GM23338 (cell line): ENCODE data around the gene DMD. TPM values are rescaled to one million over a fixed set of nuclear protein-coding genes. Genes with fewer than 3 reads are reported as not detected.

ENCODE experiments used
- ATAC-seq: fragments of 200-7000 bp; cut with Tn5 transposase; 3 replicates; pipeline ENCODE4 v1.9.1; 2020
- DNase-seq: peaks from one replicate; pipeline ENCODE4 v3.0.0-alpha.2; 2015; ENCODE audit warnings: low spot score
- H2AFZ ChIP-seq: fragments of 200-600 bp; sonication (generic); 2 replicates; pipeline ENCODE4 v1.8.0; 2016; ENCODE audit warnings: antibody characterized with exemption, mild to moderate bottlenecking, moderate library complexity
- H3F3A ChIP-seq: fragments of 200-600 bp; sonication (generic); replicated peaks from 2 replicates; pipeline ENCODE4 v1.8.0; 2017; ENCODE audit warnings: antibody characterized with exemption, mixed run types, low read depth
- H3K27ac ChIP-seq: fragments of 200-600 bp; sonication (generic); 2 replicates; pipeline ENCODE4 v1.6.1; 2016; ENCODE audit warnings: low read depth
- H3K27me3 ChIP-seq: fragments of 200-600 bp; sonication (generic); 2 replicates; pipeline ENCODE4 v1.8.0; 2016; ENCODE audit warnings: mild to moderate bottlenecking, mixed run types, moderate library complexity; ENCODE audit not compliant: insufficient read depth
- H3K36me3 ChIP-seq: fragments of 200-600 bp; sonication (generic); 2 replicates; pipeline ENCODE4 v1.8.0; 2016; ENCODE audit warnings: mild to moderate bottlenecking; ENCODE audit not compliant: insufficient read depth
- H3K4me1 ChIP-seq: fragments of 200-600 bp; sonication (generic); 2 replicates; pipeline ENCODE4 v1.8.0; 2016; ENCODE audit warnings: mild to moderate bottlenecking, moderate library complexity; ENCODE audit not compliant: insufficient read depth
- H3K4me2 ChIP-seq: fragments of 200-600 bp; sonication (generic); 2 replicates; pipeline ENCODE4 v1.7.1; 2017; ENCODE audit warnings: mixed run types
- H3K4me3 ChIP-seq: fragments of 200-600 bp; sonication (generic); 2 replicates; pipeline ENCODE4 v1.6.1; 2016; ENCODE audit warnings: mixed run types
- H3K79me2 ChIP-seq: fragments of 200-600 bp; sonication (generic); replicated peaks from 2 replicates; pipeline ENCODE4 v1.8.0; 2017; ENCODE audit warnings: mild to moderate bottlenecking; ENCODE audit not compliant: insufficient read depth
- H3K9me2 ChIP-seq: fragments of 200-600 bp; sonication (generic); 2 replicates; pipeline ENCODE4 v1.8.0; 2017; ENCODE audit not compliant: insufficient read depth
- H4K20me1 ChIP-seq: fragments of 200-600 bp; sonication (generic); replicated peaks from 2 replicates; pipeline ENCODE4 v1.8.0; 2017; ENCODE audit warnings: mild to moderate bottlenecking; ENCODE audit not compliant: insufficient read depth
- H3K27ac Mint-ChIP-seq: 2 replicates; pipeline ENCODE4 v1.8.0; 2020; ENCODE audit warnings: inconsistent platforms, mild to moderate bottlenecking, moderate library complexity, mixed read lengths
- H3K27me3 Mint-ChIP-seq: 3 replicates; pipeline ENCODE4 v1.8.0; 2022; ENCODE audit warnings: low read depth, mild to moderate bottlenecking, moderate library complexity, mixed read lengths, inconsistent platforms; ENCODE audit not compliant: insufficient read depth, poor library complexity
- H3K36me3 Mint-ChIP-seq: 3 replicates; pipeline ENCODE4 v1.8.0; 2021; ENCODE audit warnings: low read depth, mild to moderate bottlenecking, inconsistent platforms, moderate library complexity, mixed read lengths
- H3K4me1 Mint-ChIP-seq: 3 replicates; pipeline ENCODE4 v1.8.0; 2020; ENCODE audit warnings: mild to moderate bottlenecking, inconsistent platforms, mixed read lengths
- H3K4me3 Mint-ChIP-seq: 3 replicates; pipeline ENCODE4 v1.8.0; 2021; ENCODE audit warnings: moderate library complexity, mild to moderate bottlenecking, inconsistent platforms, mixed read lengths
- H3K9me3 Mint-ChIP-seq: 3 replicates; pipeline ENCODE4 v1.8.0; 2020; ENCODE audit warnings: moderate library complexity, mild to moderate bottlenecking, inconsistent platforms, mixed read lengths
- CREB1 ChIP-seq: fragments of 250-450 bp; sonication (Bioruptor Pico); IDR thresholded peaks from 2 replicates; pipeline ENCODE4 v1.5.0; 2020; ENCODE audit warnings: low read depth, mild to moderate bottlenecking, moderate library complexity
- CTCF ChIP-seq, 2 experiments: fragments of 200-600 bp in 1 of 2; sonication (generic) in 1 of 2; conservative IDR thresholded peaks; 2 replicates each; pipeline versions ENCODE4 v1.5.1 to v1.6.1; 2016 to 2017; ENCODE audit warnings: antibody characterized with exemption in 2 of 2, low read depth in 2 of 2, mild to moderate bottlenecking in 2 of 2, moderate library complexity in 1 of 2
- ETS1 ChIP-seq: IDR thresholded peaks from 2 replicates; pipeline ENCODE4 v1.6.1; 2016; ENCODE audit warnings: antibody characterized with exemption
- EZH2 ChIP-seq: fragments of 200-600 bp; sonication (generic); IDR thresholded peaks from one replicate; pipeline ENCODE4 v1.8.0; 2017; ENCODE audit warnings: antibody characterized with exemption, mild to moderate bottlenecking, low read depth; ENCODE audit not compliant: unreplicated experiment
- EZH2phosphoT487 ChIP-seq: fragments of 200-600 bp; sonication (generic); IDR thresholded peaks from one replicate; pipeline ENCODE4 v1.8.1; 2018; ENCODE audit warnings: antibody characterized with exemption; ENCODE audit not compliant: unreplicated experiment
- JUNB ChIP-seq: IDR thresholded peaks from one replicate; pipeline ENCODE4 v1.6.1; 2016; ENCODE audit warnings: antibody characterized with exemption; ENCODE audit not compliant: unreplicated experiment
- POLR2AphosphoS5 ChIP-seq: IDR thresholded peaks from 2 replicates; pipeline ENCODE4 v1.6.1; 2016; ENCODE audit warnings: antibody characterized with exemption, low read depth
- REST ChIP-seq: IDR thresholded peaks from one replicate; pipeline ENCODE4 v1.6.1; 2018; ENCODE audit warnings: antibody characterized with exemption; ENCODE audit not compliant: unreplicated experiment
- STAT1 ChIP-seq: IDR thresholded peaks from one replicate; pipeline ENCODE4 v1.6.1; 2016; ENCODE audit warnings: antibody characterized with exemption; ENCODE audit not compliant: unreplicated experiment
- ZNF114 ChIP-seq: fragments of 250-450 bp; sonication (Bioruptor Pico); IDR thresholded peaks from 2 replicates; pipeline ENCODE4 v1.5.0; 2020; ENCODE audit warnings: mild to moderate bottlenecking, moderate library complexity
- ZNF331 ChIP-seq: fragments of 250-450 bp; sonication (Bioruptor Pico); IDR thresholded peaks from 2 replicates; pipeline ENCODE4 v1.5.0; 2020; ENCODE audit warnings: low read depth, mild to moderate bottlenecking, moderate library complexity
- polyA plus RNA-seq: library from polyadenylated mRNA; unstranded; fragments of >200 nt; fragmentation: Nextera tagmentation; extraction: Ambion mirVana; gene quantifications from 2 replicates; pipeline ENCODE4 v1.2.1, GENCODE V29; 2016
- total RNA-seq: library from RNA; depleted of rRNA; stranded (reverse); fragments of >200 nt; shearing (Covaris generic); gene quantifications from 2 replicates; pipeline ENCODE4 v1.2.3, GENCODE V29; 2014

Gene DMD
- total and polyA plus RNA-seq, 2 experiments from 2014 or later, result 4.5 to 7.6 TPM

- TF ChIP-seq REST, result no peak
- no peak for TF ChIP-seq CREB1 (CRISPR knock-in tag)
- TF ChIP-seq STAT1, result no peak
- no peak for TF ChIP-seq ZNF114 (CRISPR knock-in tag)
- TF ChIP-seq JUNB, result no peak
- no peak for TF ChIP-seq CTCF (conservative IDR thresholded peaks at IDR 0.05; ENCODE audit: low read depth in 2 of 2)
- TF ChIP-seq ETS1, result no peak
- TF ChIP-seq EZH2, result no peak
- TF ChIP-seq ZNF331 (CRISPR knock-in tag), result no peak
- no peak for TF ChIP-seq EZH2phosphoT487
Measured at GRCh38 chrX:31545191-31545590, 1666.2 kb downstream of the DMD start (continued).

GRCh38 chrX:31543634-31544033, 1667.7 kb downstream of the DMD start:
- H3K4me1 ChIP-seq, result no peaks in the 10 kb centered on the region
- no peaks in the 10 kb centered on the region for H3F3A ChIP-seq
- TF ChIP-seq REST (no peak), POLR2AphosphoS5 (no peak)
- ATAC-seq (no peak), DNase-seq (no peak)
- H3K4me3 Mint-ChIP-seq, result no peak overlapping the region
- no peaks in the 10 kb centered on the region for H3K9me3 Mint-ChIP-seq
- no peak overlapping the region for H3K4me3 ChIP-seq
- H3K36me3 Mint-ChIP-seq, result no peaks in the 10 kb centered on the region
- H3K4me2 ChIP-seq, result no peak overlapping the region
- no peaks in the 10 kb centered on the region for H3K36me3 ChIP-seq
- H3K4me1 Mint-ChIP-seq, result peaks cover 18% of the 10 kb centered on the region
- H3K79me2 ChIP-seq, result no peaks in the 10 kb centered on the region
- no peaks in the 10 kb centered on the region for H3K27me3 ChIP-seq
- H4K20me1 ChIP-seq, result no peaks in the 10 kb centered on the region
- no peaks in the 10 kb centered on the region for H3K27me3 Mint-ChIP-seq
- no peak overlapping the region for H2AFZ ChIP-seq
- H3K9me2 ChIP-seq, result no peaks in the 10 kb centered on the region
- no peak overlapping the region for H3K27ac Mint-ChIP-seq
- H3K27ac ChIP-seq, result no peak overlapping the region
